H9 (cell line): ENCODE data around the gene HPD. TPM values are rescaled to one million over a fixed set of nuclear protein-coding genes. Genes with fewer than 3 reads are reported as not detected.

Source experiments
- DNase-seq: peaks from one replicate; pipeline ENCODE4 v3.0.0-alpha.2; 2017
- H2AFZ ChIP-seq: one replicate; pipeline ENCODE4 v1.6.1; 2013; ENCODE audit warnings: mild to moderate bottlenecking, low read length, control low read depth, moderate library complexity
- H2AK5ac ChIP-seq: 2 replicates; pipeline ENCODE4 v1.6.1; 2013; ENCODE audit warnings: low read length, control low read depth, mixed read lengths; ENCODE audit not compliant: insufficient read length
- H2BK120ac ChIP-seq: one replicate; pipeline ENCODE4 v1.6.1; 2013; ENCODE audit warnings: low read depth, mild to moderate bottlenecking, low read length, control low read depth, inconsistent platforms; ENCODE audit not compliant: poor library complexity, severe bottlenecking
- H2BK12ac ChIP-seq: 2 replicates; pipeline ENCODE4 v1.6.1; 2013; ENCODE audit warnings: low read length, control low read depth, mixed read lengths, low read depth; ENCODE audit not compliant: insufficient read length
- H2BK15ac ChIP-seq: 2 replicates; pipeline ENCODE4 v1.6.1; 2013; ENCODE audit warnings: low read depth, low read length, control low read depth
- H2BK20ac ChIP-seq: one replicate; pipeline ENCODE4 v1.6.1; 2013; ENCODE audit warnings: low read depth, mild to moderate bottlenecking, low read length, control low read depth, inconsistent platforms; ENCODE audit not compliant: poor library complexity, severe bottlenecking
- H2BK5ac ChIP-seq: 2 replicates; pipeline ENCODE4 v1.6.1; 2013; ENCODE audit warnings: low read length, control low read depth, mixed read lengths; ENCODE audit not compliant: insufficient read length
- H3K14ac ChIP-seq: 2 replicates; pipeline ENCODE4 v1.6.1; 2013; ENCODE audit warnings: low read length, control low read depth; ENCODE audit not compliant: insufficient read depth
- H3K18ac ChIP-seq: 2 replicates; pipeline ENCODE4 v1.6.1; 2013; ENCODE audit warnings: low read depth, mild to moderate bottlenecking, mixed read lengths, low read length, control low read depth; ENCODE audit not compliant: insufficient read length
- H3K23ac ChIP-seq: 2 replicates; pipeline ENCODE4 v1.6.1; 2013; ENCODE audit warnings: low read length, control low read depth, mixed read lengths, low read depth; ENCODE audit not compliant: insufficient read length
- H3K23me2 ChIP-seq: 2 replicates; pipeline ENCODE4 v1.6.1; 2013; ENCODE audit warnings: low read depth, mild to moderate bottlenecking, mixed read lengths, low read length, control low read depth; ENCODE audit not compliant: insufficient read length, poor library complexity, severe bottlenecking
- H3K27ac ChIP-seq: 2 replicates; pipeline ENCODE4 v1.5.1; 2013; ENCODE audit warnings: low read length, control low read depth, mixed read lengths, low read depth; ENCODE audit not compliant: insufficient read length
- H3K27me3 ChIP-seq: 2 replicates; pipeline ENCODE4 v1.6.1; 2013; ENCODE audit warnings: low read length, control low read depth, inconsistent platforms; ENCODE audit not compliant: insufficient read depth
- H3K4ac ChIP-seq: 2 replicates; pipeline ENCODE4 v1.6.1; 2013; ENCODE audit warnings: low read depth, mild to moderate bottlenecking, control low read depth, inconsistent platforms, low read length, moderate library complexity
- H3K4me1 ChIP-seq: 2 replicates; pipeline ENCODE4 v1.6.1; 2013; ENCODE audit warnings: low read length, control low read depth, inconsistent platforms; ENCODE audit not compliant: insufficient read depth
- H3K4me2 ChIP-seq: 2 replicates; pipeline ENCODE4 v1.6.1; 2013; ENCODE audit warnings: low read length, control low read depth, mixed read lengths; ENCODE audit not compliant: insufficient read length, insufficient read depth
- H3K56ac ChIP-seq: 2 replicates; pipeline ENCODE4 v1.6.1; 2013; ENCODE audit warnings: low read depth, mild to moderate bottlenecking, mixed read lengths, low read length, control low read depth; ENCODE audit not compliant: insufficient read length
- H3K79me1 ChIP-seq: 2 replicates; pipeline ENCODE4 v1.6.1; 2013; ENCODE audit warnings: low read depth, mild to moderate bottlenecking, moderate library complexity, low read length, control low read depth, inconsistent platforms; ENCODE audit not compliant: insufficient read depth, poor library complexity, severe bottlenecking
- H3K79me2 ChIP-seq: 2 replicates; pipeline ENCODE4 v1.6.1; 2013; ENCODE audit warnings: low read length, control low read depth, inconsistent platforms; ENCODE audit not compliant: insufficient read depth
- H3K9ac ChIP-seq: 2 replicates; pipeline ENCODE4 v1.6.1; 2013; ENCODE audit warnings: low read length, control low read depth, mixed read lengths; ENCODE audit not compliant: insufficient read length; ENCODE audit errors: extremely low read depth
- H3K9me3 ChIP-seq: one replicate; pipeline ENCODE4 v1.6.1; 2013; ENCODE audit warnings: low read depth, low read length, inconsistent platforms; ENCODE audit not compliant: control insufficient read depth
- H3T11ph ChIP-seq: one replicate; pipeline ENCODE4 v1.6.1; 2013; ENCODE audit warnings: mild to moderate bottlenecking, low read length, control low read depth, inconsistent platforms
- H4K20me1 ChIP-seq: one replicate; pipeline ENCODE4 v1.6.1; 2013; ENCODE audit not compliant: control insufficient read depth, insufficient read length, insufficient read depth
- H4K5ac ChIP-seq: 2 replicates; pipeline ENCODE4 v1.6.1; 2013; ENCODE audit warnings: low read depth, mild to moderate bottlenecking, mixed read lengths, low read length, control low read depth; ENCODE audit not compliant: insufficient read length
- H4K8ac ChIP-seq: replicated peaks from 2 replicates; pipeline ENCODE4 v1.6.1; 2013; ENCODE audit warnings: low read length, control low read depth, mixed read lengths, low read depth; ENCODE audit not compliant: insufficient read length
- H4K91ac ChIP-seq: 2 replicates; pipeline ENCODE4 v1.6.1; 2013; ENCODE audit warnings: low read depth, mild to moderate bottlenecking, moderate library complexity, mixed read lengths, low read length, control low read depth; ENCODE audit not compliant: insufficient read length
- H3K27ac Mint-ChIP-seq, 3 experiments: 2 replicates in 2 of 3; 3 replicates in 1 of 3; pipeline ENCODE4 v1.8.0; 2020 to 2021; ENCODE audit warnings: mixed read lengths in 3 of 3, mild to moderate bottlenecking in 1 of 3, moderate library complexity in 1 of 3
- H3K27me3 Mint-ChIP-seq: 2 replicates; pipeline ENCODE4 v1.8.0; 2021; ENCODE audit warnings: low read depth, mild to moderate bottlenecking, moderate library complexity, mixed read lengths
- H3K36me3 Mint-ChIP-seq, 3 experiments: 2 replicates in 2 of 3; 3 replicates in 1 of 3; pipeline ENCODE4 v1.8.0; 2020 to 2021; ENCODE audit warnings: low read depth in 3 of 3, mixed read lengths in 3 of 3; ENCODE audit not compliant: insufficient read depth in 1 of 3
- H3K4me1 Mint-ChIP-seq, 2 experiments: 2 replicates each; pipeline ENCODE4 v1.8.0; 2020; ENCODE audit warnings: mixed read lengths in 2 of 2
- H3K4me3 Mint-ChIP-seq, 2 experiments: 2 replicates in 1 of 2; 3 replicates in 1 of 2; pipeline ENCODE4 v1.8.0; 2020 to 2021; ENCODE audit warnings: mild to moderate bottlenecking in 2 of 2, mixed read lengths in 2 of 2, moderate library complexity in 1 of 2
- H3K9me3 Mint-ChIP-seq, 2 experiments: 2 replicates in 1 of 2; 3 replicates in 1 of 2; pipeline ENCODE4 v1.8.0; 2020; ENCODE audit warnings: mild to moderate bottlenecking in 2 of 2, mixed read lengths in 2 of 2, moderate library complexity in 1 of 2
- WGBS: extraction: QIAGEN DNeasy Blood & Tissue Kit; methylation state at CpG from one replicate; pipeline ENCODE4 v1.1.7; 2013; ENCODE audit warnings: missing lambda C conversion rate, low lambda C conversion rate, mixed read lengths; ENCODE audit not compliant: insufficient read length; ENCODE audit errors: extremely low coverage; 5-methylcytosine and 5-hydroxymethylcytosine counted together
- total RNA-seq: library from RNA; stranded (reverse); gene quantifications from 2 replicates; pipeline ENCODE4 v1.2.1, GENCODE V29; 2021
- TF ChIP-seq, protein P1 (sequence below): fragments of 200-600 bp; sonication (generic); conservative IDR thresholded peaks from 3 replicates; pipeline ENCODE4 v1.8.0; 2021; ENCODE audit warnings: antibody characterized with exemption, mild to moderate bottlenecking

Gene HPD
- total RNA-seq, 1 experiment from 2014 or later, result not detected

DNA sequence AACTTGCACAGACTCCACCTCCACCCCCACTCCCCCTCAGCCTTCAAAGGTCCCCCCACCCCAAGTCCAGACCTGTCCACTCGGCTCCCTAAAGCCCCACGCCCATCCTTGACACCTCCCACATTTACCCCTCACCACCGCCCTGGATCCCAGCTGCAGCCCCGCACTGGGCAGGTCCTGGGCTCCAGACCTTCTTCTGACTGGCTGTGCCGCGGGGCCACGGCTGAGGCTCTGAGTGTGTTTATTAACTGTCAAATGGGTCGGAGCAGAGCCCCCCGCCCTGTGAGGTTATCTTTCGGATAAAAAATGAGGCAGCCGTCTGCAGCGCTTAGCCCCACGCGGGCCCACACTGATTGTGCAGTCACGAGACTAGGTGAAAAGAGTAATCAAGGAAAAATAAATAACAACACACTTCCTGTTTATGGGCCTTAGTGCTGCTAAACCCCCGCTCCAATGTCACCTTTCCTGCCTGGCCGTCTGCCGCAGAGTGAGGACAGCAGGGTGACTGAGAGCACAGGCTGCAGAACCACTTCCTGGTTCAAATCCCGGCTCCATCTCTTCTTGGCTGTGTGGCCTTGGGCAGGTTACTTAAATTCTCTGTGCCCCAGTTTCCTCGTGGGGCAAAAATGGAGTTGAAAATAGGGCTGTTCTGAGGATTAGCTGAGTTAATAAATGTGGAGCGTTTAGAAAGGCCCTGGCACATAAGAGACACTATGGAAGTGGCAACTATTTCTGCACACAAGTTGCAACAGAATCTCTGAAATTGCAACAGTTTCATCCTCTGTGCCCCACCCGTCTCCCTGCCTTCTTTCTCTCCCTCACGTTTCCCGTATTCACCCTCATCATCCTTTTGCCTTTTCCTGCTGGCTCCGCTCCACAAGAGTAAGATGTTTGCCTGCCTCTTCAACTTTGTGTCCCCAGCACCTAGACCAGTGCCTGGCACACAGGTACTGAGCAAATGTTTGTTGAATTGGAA is 45.5 kb downstream of the HPD start:
- Mint-ChIP-seq H3K4me3 (peak overlapping the region; percentile 79 to 86), H3K27me3 (no peaks in the 10 kb centered on the region), H3K36me3 (peaks cover 23 to 73% (median 59%) of the 10 kb centered on the region in 3 experiments), H3K9me3 (no peaks in the 10 kb centered on the region; a peak in 1 of 5 replicates), H3K4me1 (peaks cover 21 to 26% of the 10 kb centered on the region in 2 experiments), H3K27ac (peak overlapping the region; percentile 28 to 85 (median 59); a peak in 4 of 7 replicates)
- H2AK5ac ChIP-seq, result no peak overlapping the region
- H2BK120ac ChIP-seq, result no peak overlapping the region
- no peaks in the 10 kb centered on the region for H3K4me1 ChIP-seq
- no peak overlapping the region for H3K27ac ChIP-seq
- H3K23me2 ChIP-seq, result peaks cover 5% of the 10 kb centered on the region
- peaks cover 3% of the 10 kb centered on the region; the same call in 1 of the 2 replicates for H3K79me2 ChIP-seq
- no peak overlapping the region for H3K14ac ChIP-seq
- no peak overlapping the region for H4K5ac ChIP-seq
- H3K79me1 ChIP-seq, result peaks cover 2% of the 10 kb centered on the region
- no peak for DNase-seq
- H3K4me2 ChIP-seq, result peak overlapping the region; percentile 87
- no peak overlapping the region for H3K56ac ChIP-seq
- no peak overlapping the region for H2BK5ac ChIP-seq
- WGBS, result no CpG with 5 or more reads among the region's 25 CpGs
- no peaks in the 10 kb centered on the region for H3K27me3 ChIP-seq
- no peak overlapping the region for H4K8ac ChIP-seq
- H3T11ph ChIP-seq, result no peak overlapping the region
- no peaks in the 10 kb centered on the region for H4K20me1 ChIP-seq
- H2BK12ac ChIP-seq, result no peak overlapping the region
- H3K18ac ChIP-seq, result no peak overlapping the region
- no peak overlapping the region for H2BK15ac ChIP-seq
- H3K4ac ChIP-seq, result no peak overlapping the region
- TF ChIP-seq, protein P1, sequence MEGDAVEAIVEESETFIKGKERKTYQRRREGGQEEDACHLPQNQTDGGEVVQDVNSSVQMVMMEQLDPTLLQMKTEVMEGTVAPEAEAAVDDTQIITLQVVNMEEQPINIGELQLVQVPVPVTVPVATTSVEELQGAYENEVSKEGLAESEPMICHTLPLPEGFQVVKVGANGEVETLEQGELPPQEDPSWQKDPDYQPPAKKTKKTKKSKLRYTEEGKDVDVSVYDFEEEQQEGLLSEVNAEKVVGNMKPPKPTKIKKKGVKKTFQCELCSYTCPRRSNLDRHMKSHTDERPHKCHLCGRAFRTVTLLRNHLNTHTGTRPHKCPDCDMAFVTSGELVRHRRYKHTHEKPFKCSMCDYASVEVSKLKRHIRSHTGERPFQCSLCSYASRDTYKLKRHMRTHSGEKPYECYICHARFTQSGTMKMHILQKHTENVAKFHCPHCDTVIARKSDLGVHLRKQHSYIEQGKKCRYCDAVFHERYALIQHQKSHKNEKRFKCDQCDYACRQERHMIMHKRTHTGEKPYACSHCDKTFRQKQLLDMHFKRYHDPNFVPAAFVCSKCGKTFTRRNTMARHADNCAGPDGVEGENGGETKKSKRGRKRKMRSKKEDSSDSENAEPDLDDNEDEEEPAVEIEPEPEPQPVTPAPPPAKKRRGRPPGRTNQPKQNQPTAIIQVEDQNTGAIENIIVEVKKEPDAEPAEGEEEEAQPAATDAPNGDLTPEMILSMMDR, result no peak
- no peak overlapping the region for H2AFZ ChIP-seq
- no peak overlapping the region for H3K23ac ChIP-seq
- no peak overlapping the region for H2BK20ac ChIP-seq
- H3K9ac ChIP-seq, result no peak overlapping the region
- no peaks in the 10 kb centered on the region for H3K9me3 ChIP-seq
- no peak overlapping the region for H4K91ac ChIP-seq
